ENCODE results near the gene PSMD5.

GRCh38 chr9:120859361-120859760 lies 16.6 kb upstream of the PSMD5 start:
- TF ChIP-seq CTCF (IDR thresholded peaks at IDR 0.05) (no peak), POLR2A (IDR thresholded peaks at IDR 0.05) (no peak)

Measured in heart left ventricle (tissue), 13 donors.